Thoracic aorta (tissue), 2 donors: ENCODE results near the gene IGSF8. TPM values are rescaled to one million over a fixed set of nuclear protein-coding genes. Genes with fewer than 3 reads are reported as not detected.

Experiments used
- ATAC-seq: fragments of 150-250 bp; one replicate; pipeline ENCODE4 v1.8.0; 2017; ENCODE audit warnings: low read depth; ENCODE audit not compliant: insufficient number of reproducible peaks, low FRiP score
- DNase-seq: peaks from one replicate; pipeline ENCODE4 v3.0.0-alpha.2; 2020; ENCODE audit warnings: low spot score
- H3K27ac ChIP-seq, 2 donors: fragments of 200-600 bp; sonication (generic); 1 replicate in 1 of 2; 2 replicates in 1 of 2; pipeline ENCODE4 v1.5.1; 2016; ENCODE audit warnings: mild to moderate bottlenecking in 2 of 2, moderate library complexity in 2 of 2
- H3K27me3 ChIP-seq: fragments of 200-600 bp; sonication (generic); replicated peaks from 2 replicates; pipeline ENCODE4 v1.6.0; 2016; ENCODE audit warnings: mild to moderate bottlenecking; ENCODE audit not compliant: insufficient read depth
- H3K36me3 ChIP-seq: fragments of 200-600 bp; sonication (generic); one replicate; pipeline ENCODE4 v1.5.1; 2016
- H3K4me1 ChIP-seq, 2 donors: fragments of 200-600 bp; sonication (generic); 1 replicate in 1 of 2; 2 replicates in 1 of 2; pipeline versions ENCODE4 v1.5.1 to v1.6.0; 2016; ENCODE audit warnings: low read depth in 2 of 2, mild to moderate bottlenecking in 1 of 2; ENCODE audit not compliant: control insufficient read depth in 1 of 2
- H3K4me3 ChIP-seq: fragments of 200-600 bp; sonication (generic); 2 replicates; pipeline ENCODE4 v1.5.1; 2016; ENCODE audit warnings: mild to moderate bottlenecking
- H3K9me3 ChIP-seq: fragments of 200-600 bp; sonication (generic); 2 replicates; pipeline ENCODE4 v1.5.1; 2016
- CTCF ChIP-seq: fragments of 200-600 bp; sonication (generic); IDR thresholded peaks from one replicate; pipeline ENCODE4 v1.5.1; 2019; ENCODE audit warnings: antibody characterized with exemption
- total RNA-seq, 2 donors: library from RNA; depleted of rRNA; stranded (reverse); fragments of >200 nt; gene quantifications; one replicate each; pipeline versions ENCODE4 v1.1.0 to v1.2.3, GENCODE V29; 2016

Gene IGSF8
- total RNA-seq, 2 donors from 2014 or later: 29.6 to 40.8 TPM

- Histone ChIP-seq H3K27me3 (no peaks in the 10 kb centered on the region), H3K4me3 (no peak overlapping the region), H3K4me1 (peaks cover 0 to 5% of the 10 kb centered on the region in 2 donors), H3K36me3 (no peaks in the 10 kb centered on the region), H3K9me3 (no peaks in the 10 kb centered on the region), H3K27ac (no peak overlapping the region)
- DNase-seq (no peak), ATAC-seq (no peak)
- no peak for TF ChIP-seq CTCF
Observed at GRCh38 chr1:160066829-160067745, 31.3 kb downstream of the IGSF8 start.

GRCh38 chr1:160064746-160065145, 33.7 kb downstream of the IGSF8 start:
- no peaks in the 10 kb centered on the region for H3K9me3 ChIP-seq
- no peak for TF ChIP-seq CTCF
- no peaks in the 10 kb centered on the region for H3K27me3 ChIP-seq
- H3K27ac ChIP-seq: no peak overlapping the region
- H3K36me3 ChIP-seq: no peaks in the 10 kb centered on the region
- DNase-seq (no peak), ATAC-seq (no peak)
- H3K4me1 ChIP-seq: no peaks in the 10 kb centered on the region
- no peak overlapping the region for H3K4me3 ChIP-seq

- H3K4me1 ChIP-seq: no peaks in the 10 kb centered on the region
- no peak overlapping the region for H3K27ac ChIP-seq
- no peaks in the 10 kb centered on the region for H3K9me3 ChIP-seq
- no peak for ATAC-seq
- H3K27me3 ChIP-seq: no peaks in the 10 kb centered on the region
- no peaks in the 10 kb centered on the region for H3K36me3 ChIP-seq
- H3K4me3 ChIP-seq: no peak overlapping the region
- no peak for TF ChIP-seq CTCF
- DNase-seq: no peak
Observed at GRCh38 chr1:160064164-160064563, 34.3 kb downstream of the IGSF8 start.

GRCh38 chr1:160063176-160063575, 35.2 kb downstream of the IGSF8 start:
- TF ChIP-seq CTCF: no peak
- no peak overlapping the region for H3K27ac ChIP-seq
- no peaks in the 10 kb centered on the region for H3K4me1 ChIP-seq
- H3K27me3 ChIP-seq: no peaks in the 10 kb centered on the region
- no peak for DNase-seq
- no peak for ATAC-seq
- no peaks in the 10 kb centered on the region for H3K36me3 ChIP-seq
- H3K9me3 ChIP-seq: no peaks in the 10 kb centered on the region
- no peak overlapping the region for H3K4me3 ChIP-seq

GRCh38 chr1:160062230-160062532, 36.2 kb downstream of the IGSF8 start:
- Histone ChIP-seq H3K4me3 (no peak overlapping the region), H3K4me1 (no peaks in the 10 kb centered on the region), H3K27me3 (no peaks in the 10 kb centered on the region), H3K36me3 (no peaks in the 10 kb centered on the region), H3K27ac (no peak overlapping the region), H3K9me3 (no peaks in the 10 kb centered on the region)
- ATAC-seq: no peak
- TF ChIP-seq CTCF: no peak
- no peak for DNase-seq
